ENCODE data around the gene ANO3.
"Not testable (repeated sequence)": the region's sequence is repeated elsewhere in the genome, so short reads cannot be mapped to it uniquely, and the experiment has no call there.

ANO3 gene

DNA sequence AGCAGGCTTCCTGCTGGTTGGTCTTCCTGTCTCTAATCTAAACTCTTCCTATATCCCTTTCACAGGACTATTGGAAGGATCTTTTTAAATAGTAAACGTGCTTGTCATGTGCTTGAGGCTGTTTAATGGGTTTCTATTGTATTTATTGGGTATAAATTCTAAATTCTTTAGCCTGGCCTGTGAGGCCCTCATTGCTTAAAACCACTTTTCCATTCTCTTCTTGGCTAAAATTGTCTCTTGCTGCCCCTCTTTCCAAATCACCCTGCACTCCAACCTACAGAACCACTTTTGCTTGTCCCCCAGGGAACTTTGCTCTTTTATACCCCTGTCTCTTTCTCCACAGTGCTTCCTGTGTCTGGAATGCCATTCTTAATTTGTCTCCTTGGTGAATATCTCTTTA, 286.5 kb downstream of the ANO3 start:
- DNase-seq (ENCODE audit: extremely low read depth in 1 of 2, low read depth in 1 of 2) = no peak

DNA sequence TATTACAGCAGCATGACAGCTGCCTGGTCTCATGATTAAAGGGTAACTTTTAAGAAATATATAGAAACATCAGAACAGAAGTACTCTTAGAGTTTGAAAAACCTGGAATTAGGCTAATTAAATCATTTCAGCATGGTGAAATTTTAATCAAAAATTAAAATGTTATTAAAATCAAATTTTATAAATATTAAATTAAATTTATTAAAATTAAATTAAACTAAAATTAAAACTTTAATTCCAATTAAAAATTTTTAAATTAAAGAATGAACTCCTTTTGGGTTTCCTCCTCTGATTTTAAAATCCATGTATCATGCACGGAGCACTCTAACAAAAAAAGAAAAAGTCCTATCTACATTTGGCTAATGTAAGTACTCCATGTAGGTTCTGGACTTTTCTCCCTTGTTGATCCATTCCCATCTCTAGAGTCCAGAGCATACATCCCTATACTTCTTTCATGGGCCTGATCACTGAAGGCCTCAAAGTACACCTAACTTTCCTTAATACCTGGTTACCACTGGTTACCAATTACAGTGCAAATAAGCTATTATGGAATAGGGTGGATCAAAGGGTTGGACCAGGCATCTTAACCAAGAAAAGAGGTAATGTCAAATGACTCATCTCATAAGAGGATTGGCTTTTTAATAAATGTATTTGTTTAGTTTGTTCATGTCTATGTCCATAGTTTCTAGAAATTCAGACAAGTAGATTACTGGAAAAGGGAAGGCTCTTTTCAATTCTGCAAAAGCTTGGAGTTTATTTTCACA, 288.5 kb downstream of the ANO3 start:
- DNase-seq (ENCODE audit: extremely low read depth in 1 of 2, low read depth in 1 of 2) = no peak

- DNase-seq (ENCODE audit: extremely low read depth in 1 of 2, low read depth in 1 of 2) = no peak
Observed at GRCh38 chr11:26621132-26621531, 289.2 kb downstream of the ANO3 start.

- DNase-seq (ENCODE audit: extremely low read depth in 1 of 2, low read depth in 1 of 2) = no peak
Observed at GRCh38 chr11:26622181-26622580, 290.3 kb downstream of the ANO3 start.

GRCh38 chr11:26623076-26623659, 291.2 kb downstream of the ANO3 start:
- no peak for DNase-seq (ENCODE audit: extremely low read depth in 1 of 2, low read depth in 1 of 2)

DNA sequence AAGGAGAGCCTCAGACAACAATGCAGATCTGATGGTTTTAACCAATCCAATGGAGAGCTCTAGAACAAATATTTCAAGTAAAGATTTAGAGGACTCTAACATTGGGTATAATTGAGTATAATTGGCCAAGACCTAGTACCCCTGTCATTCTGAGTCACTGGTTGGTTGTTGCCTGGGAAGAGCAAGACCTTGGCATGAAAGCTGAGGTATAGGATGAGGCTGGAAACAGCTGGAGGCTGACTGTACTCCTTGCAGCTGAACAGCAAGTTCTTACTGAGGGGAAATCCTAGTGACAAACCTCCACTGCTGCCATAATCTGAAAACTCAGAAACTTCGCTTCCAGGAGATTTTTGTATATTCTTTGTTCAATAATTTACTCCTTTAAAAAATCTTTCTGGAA, 294.4 kb downstream of the ANO3 start:
- DNase-seq (ENCODE audit: extremely low read depth in 1 of 2, low read depth in 1 of 2) = no peak

- DNase-seq (ENCODE audit: extremely low read depth in 1 of 2, low read depth in 1 of 2) = no peak
Observed at GRCh38 chr11:26632691-26633159, 300.8 kb downstream of the ANO3 start.

GRCh38 chr11:26643314-26643713, 311.4 kb downstream of the ANO3 start:
- DNase-seq (ENCODE audit: extremely low read depth in 1 of 2, low read depth in 1 of 2) = not testable (repeated sequence)

DNA sequence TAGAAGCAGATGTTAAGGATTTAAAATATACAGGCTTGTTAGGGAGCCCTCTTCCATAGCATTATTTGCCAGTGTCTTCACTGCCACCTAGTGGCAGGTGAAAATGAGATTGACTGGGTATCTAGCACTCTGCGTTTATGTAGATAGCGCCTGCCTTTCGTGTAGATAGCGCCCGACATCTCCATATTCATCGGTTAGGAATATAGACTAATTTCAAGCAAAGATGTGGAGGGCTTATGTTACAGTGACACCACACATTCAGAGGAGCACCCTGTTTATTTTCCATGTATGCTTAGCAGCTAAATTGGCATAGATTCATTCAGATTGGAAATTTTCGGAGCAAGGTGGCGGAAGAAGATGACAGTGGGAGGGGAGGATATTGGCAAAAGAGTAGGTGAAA, 318.0 kb downstream of the ANO3 start:
- no peak for DNase-seq (ENCODE audit: extremely low read depth in 1 of 2, low read depth in 1 of 2)

DNA sequence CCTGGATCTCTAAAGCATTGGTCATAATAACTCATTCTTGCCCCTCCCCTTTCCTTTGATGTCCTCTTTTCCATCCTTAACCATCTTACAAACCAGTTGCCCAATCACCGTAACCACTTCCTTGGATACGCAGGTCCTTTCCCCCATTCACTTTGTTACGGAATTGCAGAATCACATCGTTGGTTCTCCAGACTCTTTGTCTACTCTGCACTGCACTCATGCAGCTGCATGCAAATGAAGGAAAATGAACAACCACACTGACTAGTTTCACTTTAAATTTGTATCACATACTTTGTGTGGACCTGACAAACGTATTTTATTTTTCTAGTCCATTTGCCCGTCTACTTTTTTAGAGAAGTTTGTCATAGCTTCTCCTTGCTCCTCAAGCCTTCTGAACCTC, 320.0 kb downstream of the ANO3 start:
- DNase-seq (ENCODE audit: extremely low read depth in 1 of 2, low read depth in 1 of 2) = no peak

- DNase-seq (ENCODE audit: extremely low read depth in 1 of 2, low read depth in 1 of 2) = no peak
Observed at GRCh38 chr11:26655287-26655686, 323.4 kb downstream of the ANO3 start.

- no peak for DNase-seq (ENCODE audit: extremely low read depth in 1 of 2, low read depth in 1 of 2)
Observed at GRCh38 chr11:26662916-26663315, 331.0 kb downstream of the ANO3 start.

DNA sequence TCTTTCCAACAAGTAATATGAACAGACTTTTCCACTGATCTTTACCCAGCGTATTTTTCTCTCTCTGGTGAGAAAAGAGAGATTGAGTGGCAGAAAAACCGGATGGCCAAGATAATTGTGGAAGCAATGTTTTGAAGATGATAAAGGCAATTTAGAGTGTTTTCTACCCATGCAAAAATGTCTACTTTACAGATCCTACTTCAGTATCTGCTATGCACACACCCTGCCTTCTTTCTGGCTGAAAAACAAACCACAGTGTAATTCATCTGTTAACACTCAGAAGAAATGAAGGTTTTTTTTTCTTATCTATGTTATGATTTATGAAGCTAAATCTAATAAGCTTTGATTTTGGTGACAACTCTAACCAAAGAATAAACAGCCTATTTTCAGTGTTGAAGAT, 333.1 kb downstream of the ANO3 start:
- no peak for DNase-seq (ENCODE audit: extremely low read depth in 1 of 2, low read depth in 1 of 2)

- no peak for DNase-seq (ENCODE audit: extremely low read depth in 1 of 2, low read depth in 1 of 2)
Observed at GRCh38 chr11:26665946-26666345, 334.0 kb downstream of the ANO3 start.

DNA sequence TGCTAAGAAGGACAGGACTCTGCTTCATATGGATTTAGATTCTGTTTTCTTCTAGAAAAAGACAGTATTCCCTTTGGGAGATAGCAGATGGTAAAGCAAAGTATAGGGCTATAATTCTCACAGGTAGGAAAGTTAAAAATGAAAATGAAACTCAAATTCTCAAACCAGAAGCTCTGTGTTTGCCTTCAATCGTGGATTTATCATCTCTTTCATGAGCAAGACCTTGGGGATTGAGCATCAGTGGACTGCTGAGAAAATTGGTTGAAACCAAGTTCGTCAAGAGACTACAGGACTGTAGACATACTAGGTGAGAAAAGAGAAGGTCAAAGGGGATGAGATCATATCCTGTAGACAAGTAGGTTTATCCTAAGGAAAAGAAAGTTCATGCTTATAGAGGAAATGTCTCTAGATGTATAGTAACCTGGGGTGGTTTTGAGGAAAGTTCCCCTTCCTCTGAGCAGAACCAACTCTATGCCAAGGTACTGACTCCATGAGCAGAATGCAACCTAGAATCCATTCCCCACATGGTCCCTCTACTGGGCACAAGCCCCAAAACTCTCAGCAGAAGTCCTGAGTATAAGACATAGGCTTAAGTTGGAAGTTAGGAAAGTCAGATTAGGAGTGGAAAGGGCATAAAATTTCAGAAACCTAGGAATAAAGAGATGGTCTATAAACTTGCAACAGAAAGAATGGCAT, 343.5 kb downstream of the ANO3 start:
- no peak for DNase-seq (ENCODE audit: extremely low read depth in 1 of 2, low read depth in 1 of 2)

DNA sequence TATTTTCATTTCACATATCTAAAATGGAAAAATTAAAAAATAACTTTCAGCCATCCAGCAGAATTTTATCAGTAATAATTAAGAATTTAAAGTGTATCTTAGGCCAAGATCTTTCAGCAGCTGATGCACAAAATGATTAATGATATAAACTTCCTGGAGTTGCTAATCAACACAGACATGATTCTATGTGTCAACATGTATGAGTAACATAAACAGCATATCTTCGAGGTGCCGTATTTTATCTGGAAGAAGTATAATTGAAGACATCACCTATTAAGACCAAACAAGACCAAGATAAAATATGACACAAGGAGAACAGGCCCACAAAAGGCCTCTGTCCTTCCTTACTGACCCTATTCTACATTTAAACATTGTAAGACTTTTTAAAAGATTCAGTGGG, 344.7 kb downstream of the ANO3 start:
- DNase-seq (ENCODE audit: extremely low read depth in 1 of 2, low read depth in 1 of 2) = no peak

GRCh38 chr11:26677566-26677965, 345.6 kb downstream of the ANO3 start:
- no peak for DNase-seq (ENCODE audit: extremely low read depth in 1 of 2, low read depth in 1 of 2)

DNA sequence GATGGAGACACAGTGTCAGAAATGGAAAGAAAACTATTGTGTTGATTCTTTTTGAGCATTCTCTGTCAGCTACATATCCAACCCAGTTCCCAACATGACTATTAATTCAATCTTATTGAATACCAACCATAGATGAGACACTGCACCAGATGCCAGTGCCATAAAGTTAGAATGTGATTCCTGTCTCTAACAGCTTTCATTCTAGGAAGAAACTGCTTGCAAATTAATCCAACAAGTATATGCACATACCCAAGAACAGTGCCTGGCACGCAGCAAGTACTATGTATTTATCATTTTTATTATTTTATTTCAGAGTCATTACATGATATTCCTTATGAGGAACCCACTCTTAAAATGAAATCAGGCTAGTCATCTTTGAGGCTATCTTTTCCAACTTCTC, 355.4 kb downstream of the ANO3 start:
- DNase-seq (ENCODE audit: extremely low read depth in 1 of 2, low read depth in 1 of 2) = no peak

DNA sequence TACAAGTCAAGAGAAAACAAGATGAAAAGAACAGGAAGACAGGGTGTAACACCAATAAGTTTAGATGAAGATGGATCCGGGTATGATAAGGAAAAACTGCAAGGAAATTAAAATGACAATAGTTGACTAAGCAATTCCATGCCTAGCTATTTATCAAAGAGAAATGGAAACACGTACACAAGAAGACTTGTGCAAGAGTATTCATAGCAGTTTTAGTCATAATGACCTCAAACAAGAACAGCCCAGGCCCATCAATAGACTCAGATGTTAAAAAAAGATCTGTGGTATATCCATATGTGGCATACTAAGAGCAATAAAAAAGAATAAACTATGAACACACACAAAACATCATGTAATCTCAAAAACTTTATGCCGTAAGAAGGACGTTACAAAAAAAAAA, 356.8 kb downstream of the ANO3 start:
- DNase-seq (ENCODE audit: extremely low read depth in 1 of 2, low read depth in 1 of 2) = no peak

DNA sequence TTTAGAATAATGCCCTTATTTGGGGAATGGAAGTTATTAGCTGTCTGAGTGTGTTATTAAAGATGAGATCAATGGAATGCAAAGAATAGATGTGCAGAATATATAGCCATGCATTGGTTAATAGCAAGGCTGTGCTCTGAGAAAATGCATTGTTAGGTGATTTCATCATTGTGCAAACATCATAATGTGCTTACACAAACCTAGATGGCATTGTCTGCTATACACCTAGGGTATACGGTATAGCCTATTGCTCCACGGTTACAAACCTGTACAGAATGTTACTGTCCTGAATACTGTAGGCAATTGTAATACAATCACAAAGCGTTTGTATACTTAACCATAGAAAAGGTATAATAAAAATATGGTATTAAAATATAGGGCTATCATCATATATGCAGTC, 364.4 kb downstream of the ANO3 start:
- DNase-seq (ENCODE audit: extremely low read depth in 1 of 2, low read depth in 1 of 2) = no peak

DNA sequence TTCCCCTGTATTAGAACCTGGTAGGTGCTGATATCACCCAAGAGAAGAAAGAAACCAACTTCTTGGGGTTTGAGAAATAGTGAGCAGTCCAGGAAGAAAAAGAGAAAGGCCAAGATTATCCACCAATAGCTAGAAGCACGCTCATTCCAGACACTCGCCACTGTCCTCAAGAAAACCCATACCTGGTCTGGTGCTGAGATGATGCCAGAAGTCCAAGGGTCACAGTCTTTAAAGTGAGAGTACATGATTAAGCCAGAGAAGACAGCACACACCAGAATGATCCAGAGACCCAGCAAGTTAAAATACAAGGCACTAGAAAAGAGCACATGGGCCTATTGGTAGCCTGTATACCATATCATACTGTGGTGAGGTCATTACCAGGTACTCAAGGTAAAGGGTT, 366.3 kb downstream of the ANO3 start:
- no peak for DNase-seq (ENCODE audit: extremely low read depth in 1 of 2, low read depth in 1 of 2)

DNA sequence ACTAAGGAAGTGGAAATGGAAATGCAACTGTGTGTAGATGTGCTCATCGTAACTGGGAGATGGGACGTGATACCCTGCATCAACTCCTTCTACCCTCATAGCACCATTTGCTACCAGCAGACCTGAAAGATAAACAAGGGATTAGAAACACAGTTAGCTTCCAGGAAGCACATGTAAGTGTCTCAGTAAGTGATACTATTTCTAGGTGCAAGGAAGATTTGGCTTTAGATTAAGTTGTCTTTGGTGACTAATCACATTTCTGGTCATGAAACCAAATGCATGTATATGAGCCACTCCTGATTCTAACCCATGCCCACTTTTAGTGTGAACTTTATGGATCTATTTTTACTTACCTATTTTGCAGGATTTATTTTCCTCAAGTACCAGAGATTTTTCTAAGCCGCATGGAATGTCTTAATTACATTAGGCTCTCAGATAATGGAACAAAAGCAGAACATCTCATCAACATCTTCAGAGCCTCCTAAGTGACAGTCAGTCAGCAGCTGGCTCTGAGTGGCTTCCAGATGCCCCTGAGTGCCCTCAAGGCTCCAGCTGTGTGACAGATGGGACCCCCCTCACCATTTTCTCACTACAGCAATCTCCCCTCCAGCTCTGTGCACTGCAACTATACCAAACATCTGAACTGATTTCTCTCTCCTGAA, 368.8 kb downstream of the ANO3 start:
- DNase-seq (ENCODE audit: extremely low read depth in 1 of 2, low read depth in 1 of 2) = no peak
